ENCODE data around the gene TLR9.

TLR9 gene

DNA sequence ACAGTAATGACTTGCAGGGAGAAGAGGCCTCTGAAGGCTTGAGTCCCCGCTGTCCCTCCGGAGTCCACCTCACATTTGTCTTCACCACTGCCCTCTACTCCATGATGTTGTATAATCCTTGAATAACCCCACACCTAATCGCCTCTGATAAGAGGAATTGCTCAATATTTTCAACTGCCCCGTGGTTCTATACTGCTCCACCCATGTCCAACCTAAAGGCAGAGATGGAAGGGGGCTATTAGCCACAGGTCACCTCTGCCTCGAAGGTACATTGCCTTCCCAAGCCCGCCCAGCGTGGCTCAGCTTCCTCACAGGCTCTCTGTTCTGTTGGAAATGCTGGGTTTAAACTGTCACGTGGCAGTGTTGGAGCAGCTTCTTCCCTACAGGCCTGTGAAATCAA is 12.4 kb downstream of the TLR9 start:
- no peak for DNase-seq

- no peak for DNase-seq
These were observed 14.1 kb downstream of the TLR9 start for GRCh38 chr3:52211268-52211891.

DNA sequence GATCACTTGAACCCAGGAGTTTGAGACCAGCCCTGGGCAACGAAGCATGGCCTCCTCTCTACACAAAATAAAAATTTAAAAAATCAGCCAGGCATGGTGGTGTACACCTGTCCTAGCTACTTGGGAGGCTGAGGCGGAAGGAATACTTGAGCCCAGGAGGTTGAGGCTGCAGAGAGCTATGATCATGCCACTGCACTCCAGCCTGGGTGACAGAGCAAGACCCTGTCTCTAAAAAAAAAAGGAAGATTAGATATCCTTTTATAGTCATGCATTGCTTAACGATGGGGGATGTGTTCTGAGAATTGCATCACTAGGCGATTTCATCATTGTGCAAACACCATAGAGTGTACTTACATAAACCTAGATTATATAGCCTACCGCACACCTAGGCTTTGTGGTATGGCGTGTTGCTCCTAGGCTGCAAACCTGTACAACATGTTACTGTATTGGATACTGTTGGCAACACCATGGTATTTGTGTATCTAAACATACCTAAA is 14.8 kb downstream of the TLR9 start:
- no peak for DNase-seq

GRCh38 chr3:52210037-52210436 is 15.4 kb downstream of the TLR9 start:
- no peak for DNase-seq

- DNase-seq = no peak
These were observed 16.9 kb downstream of the TLR9 start for GRCh38 chr3:52208556-52208955.

DNA sequence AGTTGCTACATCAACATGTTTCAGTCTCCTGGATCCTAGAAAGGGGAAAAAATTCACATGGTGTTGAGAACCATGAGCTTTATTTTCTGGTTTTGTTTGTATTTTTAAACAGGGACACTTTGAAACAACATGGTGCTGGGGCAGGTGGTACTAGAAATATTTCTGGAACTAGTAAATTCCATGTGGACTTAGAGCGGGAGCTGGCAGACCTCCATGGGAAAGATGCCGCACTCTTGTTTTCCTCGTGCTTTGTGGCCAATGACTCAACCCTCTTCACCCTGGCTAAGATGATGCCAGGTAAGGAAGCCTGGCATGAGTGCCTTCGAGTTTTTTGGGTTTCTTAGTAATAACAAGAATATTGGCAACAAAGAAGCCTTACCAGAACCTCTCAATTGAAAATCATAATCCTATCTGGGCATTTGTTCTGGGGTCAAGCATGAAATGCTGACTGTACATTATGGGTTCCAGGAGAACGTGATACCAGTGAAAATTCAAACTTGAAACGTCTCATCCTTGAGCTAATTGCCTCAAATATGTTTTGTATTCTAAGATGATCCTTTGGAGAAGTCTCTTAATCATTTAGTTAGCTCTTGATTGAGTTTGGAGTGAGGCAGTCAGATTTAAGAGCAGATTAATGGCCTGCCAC is 19.6 kb downstream of the TLR9 start:
- no peak for DNase-seq

DNA sequence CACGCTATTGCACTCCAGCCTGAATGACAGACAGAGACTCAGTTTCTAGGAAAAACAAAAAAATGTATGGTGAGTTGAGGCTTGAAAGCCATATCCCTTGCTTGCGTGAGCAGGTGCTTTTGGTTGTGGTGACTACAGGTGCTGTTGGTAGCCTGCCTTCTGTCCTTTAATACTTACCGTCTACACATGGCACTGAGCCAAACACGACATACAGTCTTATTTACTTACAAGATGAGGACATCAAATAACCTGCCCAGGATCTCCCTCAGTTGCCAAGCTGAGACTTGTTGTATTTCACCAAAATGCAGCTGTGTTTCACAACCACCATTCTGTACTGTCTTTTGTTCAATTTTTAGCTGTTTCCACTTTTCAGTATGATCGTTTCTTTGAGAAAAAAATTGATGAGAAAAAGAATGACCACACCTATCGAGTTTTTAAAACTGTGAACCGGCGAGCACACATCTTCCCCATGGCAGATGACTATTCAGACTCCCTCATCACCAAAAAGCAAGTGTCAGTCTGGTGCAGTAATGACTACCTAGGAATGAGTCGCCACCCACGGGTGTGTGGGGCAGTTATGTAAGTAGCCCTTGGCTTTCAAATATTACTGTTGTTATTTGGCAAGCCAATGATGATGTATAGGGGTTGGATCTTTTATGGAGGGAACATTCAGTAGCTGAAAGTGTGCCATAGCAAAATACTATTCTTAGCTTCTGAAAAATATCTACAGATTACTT is 20.9 kb downstream of the TLR9 start:
- no peak for DNase-seq

DNA sequence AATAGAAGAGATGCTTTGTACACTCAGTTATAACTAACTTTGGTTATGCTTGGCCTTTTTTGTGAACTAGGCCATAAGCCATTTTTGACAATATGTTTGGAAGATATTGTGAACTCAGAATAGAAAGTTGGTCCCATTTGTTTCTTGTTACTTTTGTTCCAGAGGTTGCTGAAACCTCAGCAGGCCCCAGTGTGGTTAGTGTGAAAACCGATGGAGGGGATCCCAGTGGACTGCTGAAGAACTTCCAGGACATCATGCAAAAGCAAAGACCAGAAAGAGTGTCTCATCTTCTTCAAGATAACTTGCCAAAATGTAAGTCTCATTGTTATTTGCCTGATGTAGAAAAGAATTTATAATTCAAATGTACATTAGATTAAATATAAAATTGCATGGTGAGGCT is 21.7 kb downstream of the TLR9 start:
- no peak for DNase-seq

- no peak for DNase-seq
These were observed 22.9 kb downstream of the TLR9 start for GRCh38 chr3:52202384-52203077.

- no peak for DNase-seq
These were observed 24.3 kb downstream of the TLR9 start for GRCh38 chr3:52200981-52201679.

GRCh38 chr3:52198643-52199608 is 26.5 kb downstream of the TLR9 start:
- DNase-seq = no peak

GRCh38 chr3:52197842-52198625 is 27.4 kb downstream of the TLR9 start, which contains the start of gene ALAS1:
ALAS1 (plus strand) TSS chr3:52198160; CDS start chr3:52199242, 1,082 bp downstream.
- DNase-seq = peak; percentile 62

DNA sequence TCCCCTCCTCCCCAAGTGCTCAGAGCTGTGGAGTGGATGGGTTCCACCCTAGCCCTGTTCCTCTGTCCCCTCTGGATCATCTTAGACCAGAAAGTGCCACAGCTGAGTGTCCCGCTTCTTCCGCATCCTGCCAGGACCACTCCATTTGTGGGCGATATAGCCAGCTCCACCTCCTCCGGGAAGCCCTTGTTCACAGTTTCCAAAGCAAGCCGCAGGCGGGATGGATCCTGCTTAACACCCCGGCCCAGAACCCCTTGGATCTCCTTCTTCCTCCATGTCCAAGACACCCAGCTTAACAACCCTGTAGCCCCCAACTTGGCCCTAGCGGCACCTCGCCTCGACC is 28.0 kb downstream of the TLR9 start:
- DNase-seq = no peak

DNA sequence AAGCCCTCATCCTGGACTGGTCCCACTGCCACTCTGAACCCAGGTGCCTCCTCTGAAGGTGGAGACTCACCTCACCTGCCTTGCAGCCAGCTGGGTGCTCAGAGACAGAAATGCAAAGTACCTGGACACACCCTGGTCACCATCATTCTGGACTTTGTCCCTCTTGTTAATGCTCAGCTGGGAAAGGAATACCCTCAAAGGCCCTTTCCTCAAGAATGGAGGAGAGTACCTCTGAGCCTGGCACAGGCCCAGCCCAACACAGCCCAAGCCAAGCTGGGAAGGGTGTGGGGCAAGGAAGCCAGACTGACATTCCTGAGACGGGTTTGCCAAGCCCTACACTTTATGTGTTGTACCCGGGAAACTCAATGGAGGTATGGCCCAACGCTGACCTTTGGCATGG is 28.5 kb downstream of the TLR9 start:
- DNase-seq = no peak

DNA sequence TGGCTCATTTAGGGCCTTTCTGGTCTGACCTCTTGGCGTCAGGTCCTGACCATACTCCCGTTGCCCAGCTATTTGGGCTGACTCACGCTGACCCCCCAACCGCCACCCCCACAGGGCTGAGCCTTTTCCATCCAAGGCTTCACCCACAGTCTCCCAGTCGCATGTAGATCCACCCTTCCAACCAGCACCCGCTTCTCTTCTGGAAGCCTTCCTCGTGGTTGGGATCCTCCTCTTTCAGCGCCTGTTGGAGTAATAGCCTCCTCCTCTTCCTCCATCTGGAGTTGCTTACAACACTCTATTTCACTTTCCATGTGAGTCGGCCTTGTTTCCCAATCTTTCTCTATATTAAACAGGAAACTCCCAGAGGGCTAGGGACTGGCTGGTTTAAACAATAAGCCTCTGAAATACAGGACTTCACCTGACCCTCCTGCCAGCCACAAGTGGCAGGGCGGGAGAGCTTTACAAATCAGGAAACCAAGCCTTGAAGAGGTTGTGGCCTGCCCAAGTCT is 29.6 kb downstream of the TLR9 start:
- DNase-seq = no peak

GRCh38 chr3:52195291-52195597 is 30.2 kb downstream of the TLR9 start:
- DNase-seq = no peak

DNA sequence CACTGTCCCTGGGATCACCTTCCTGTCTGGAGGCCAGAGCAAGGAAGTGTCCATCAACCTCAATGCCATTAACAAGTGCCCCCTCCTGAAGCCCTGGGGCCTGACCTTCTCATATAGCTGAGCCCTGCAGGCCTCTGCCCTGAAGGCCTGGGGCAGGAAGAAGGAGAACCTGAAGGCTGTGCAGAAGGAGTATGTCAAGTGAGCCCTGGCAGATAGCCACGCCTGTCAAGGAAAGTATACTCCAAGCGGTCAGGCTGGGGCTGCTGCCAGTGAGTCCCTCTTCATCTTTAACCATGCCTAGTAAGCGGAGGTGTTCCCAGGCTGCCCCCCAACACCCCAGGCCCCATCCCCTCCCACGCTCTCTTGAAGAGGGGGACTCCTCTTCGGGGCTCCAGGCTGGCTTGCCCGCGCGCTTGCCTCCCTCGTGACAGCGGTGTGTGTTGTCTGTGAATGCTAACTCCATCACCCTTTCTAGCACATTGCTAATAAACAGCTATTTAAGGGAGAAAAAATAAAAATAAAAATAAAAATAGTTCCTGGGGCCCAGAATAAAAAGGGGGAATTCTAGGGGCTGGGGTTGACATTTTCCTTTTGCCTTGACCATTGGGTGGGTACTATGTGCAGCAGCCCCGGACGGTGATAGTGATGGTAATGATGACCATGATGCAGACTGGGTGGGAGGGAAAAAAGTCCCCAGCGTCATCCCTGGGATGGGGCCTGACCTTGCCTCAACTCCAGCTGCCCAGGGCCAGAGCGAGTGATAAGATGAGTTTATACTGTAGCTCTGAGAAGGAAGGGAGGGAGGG is 30.8 kb downstream of the TLR9 start:
- DNase-seq = no peak

DNA sequence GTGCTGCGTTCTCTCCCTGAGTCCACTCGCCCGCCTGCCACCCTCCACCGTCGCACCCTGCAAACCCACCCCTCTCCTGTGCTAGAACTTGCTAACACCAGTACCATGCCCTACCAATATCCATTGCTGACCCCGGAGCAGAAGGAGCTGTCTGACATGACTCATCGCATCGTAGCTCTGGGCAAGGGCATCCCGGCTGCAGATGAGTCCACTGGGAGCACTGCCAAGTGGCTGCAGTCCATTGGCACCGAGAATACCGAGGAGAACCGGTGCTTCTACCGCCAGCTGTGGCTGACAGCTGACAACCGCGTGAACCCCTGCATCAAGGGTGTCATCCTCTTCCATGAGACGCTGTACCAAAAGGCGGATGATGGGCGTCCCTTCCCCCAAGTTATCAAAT is 32.4 kb downstream of the TLR9 start:
- DNase-seq = no peak

GRCh38 chr3:52191663-52192062 is 33.8 kb downstream of the TLR9 start:
- DNase-seq = no peak

Data from kidney glomerular epithelial cell (primary cell).